Neural crest cell (in vitro differentiated cells): ENCODE measurements around the gene ATAD3B. TPM values are rescaled to one million over a fixed set of nuclear protein-coding genes. Genes with fewer than 3 reads are reported as not detected.

ENCODE experiments used
- DNase-seq: peaks from one replicate; pipeline ENCODE4 v3.0.0; 2021; ENCODE audit warnings: low read depth, mixed read lengths, low spot score
- H3K27ac Mint-ChIP-seq: one replicate; pipeline ENCODE4 v1.8.0; 2021; ENCODE audit warnings: mild to moderate bottlenecking, mixed read lengths; ENCODE audit not compliant: unreplicated experiment
- H3K27me3 Mint-ChIP-seq: 2 replicates; pipeline ENCODE4 v1.8.0; 2021; ENCODE audit warnings: low read depth, mild to moderate bottlenecking, mixed read lengths
- H3K36me3 Mint-ChIP-seq: 2 replicates; pipeline ENCODE4 v1.8.0; 2021; ENCODE audit warnings: low read depth, mild to moderate bottlenecking, mixed read lengths
- H3K4me1 Mint-ChIP-seq: 2 replicates; pipeline ENCODE4 v1.8.0; 2021; ENCODE audit warnings: mixed read lengths
- H3K4me3 Mint-ChIP-seq: one replicate; pipeline ENCODE4 v1.8.0; 2021; ENCODE audit warnings: mild to moderate bottlenecking, mixed read lengths
- H3K9me3 Mint-ChIP-seq: 2 replicates; pipeline ENCODE4 v1.8.0; 2021; ENCODE audit warnings: mixed read lengths
- total RNA-seq: library from RNA; stranded (reverse); gene quantifications from 2 replicates; pipeline ENCODE4 v1.2.1, GENCODE V29; 2021
- TF ChIP-seq, protein P1 (sequence below): fragments of 200-600 bp; sonication (generic); conservative IDR thresholded peaks from 2 replicates; pipeline ENCODE4 v1.5.0; 2021; ENCODE audit warnings: antibody characterized with exemption, mild to moderate bottlenecking

The ATAD3B gene
- total RNA-seq, 1 donor from 2014 or later = 45.1 TPM

GRCh38 chr1:1540818-1541628 is 69.5 kb downstream of the ATAD3B start:
- Mint-ChIP-seq H3K27me3 (peaks cover 8% of the 10 kb centered on the region), H3K4me1 (peaks cover 11% of the 10 kb centered on the region), H3K4me3 (peak overlapping the region; percentile 83), H3K27ac (peak overlapping the region; percentile 27), H3K36me3 (peaks cover 7% of the 10 kb centered on the region), H3K9me3 (no peaks in the 10 kb centered on the region)
- DNase-seq = no peak
- TF ChIP-seq, protein P1, sequence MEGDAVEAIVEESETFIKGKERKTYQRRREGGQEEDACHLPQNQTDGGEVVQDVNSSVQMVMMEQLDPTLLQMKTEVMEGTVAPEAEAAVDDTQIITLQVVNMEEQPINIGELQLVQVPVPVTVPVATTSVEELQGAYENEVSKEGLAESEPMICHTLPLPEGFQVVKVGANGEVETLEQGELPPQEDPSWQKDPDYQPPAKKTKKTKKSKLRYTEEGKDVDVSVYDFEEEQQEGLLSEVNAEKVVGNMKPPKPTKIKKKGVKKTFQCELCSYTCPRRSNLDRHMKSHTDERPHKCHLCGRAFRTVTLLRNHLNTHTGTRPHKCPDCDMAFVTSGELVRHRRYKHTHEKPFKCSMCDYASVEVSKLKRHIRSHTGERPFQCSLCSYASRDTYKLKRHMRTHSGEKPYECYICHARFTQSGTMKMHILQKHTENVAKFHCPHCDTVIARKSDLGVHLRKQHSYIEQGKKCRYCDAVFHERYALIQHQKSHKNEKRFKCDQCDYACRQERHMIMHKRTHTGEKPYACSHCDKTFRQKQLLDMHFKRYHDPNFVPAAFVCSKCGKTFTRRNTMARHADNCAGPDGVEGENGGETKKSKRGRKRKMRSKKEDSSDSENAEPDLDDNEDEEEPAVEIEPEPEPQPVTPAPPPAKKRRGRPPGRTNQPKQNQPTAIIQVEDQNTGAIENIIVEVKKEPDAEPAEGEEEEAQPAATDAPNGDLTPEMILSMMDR = no peak

- Mint-ChIP-seq H3K27ac (no peak overlapping the region), H3K36me3 (peaks cover 7% of the 10 kb centered on the region), H3K27me3 (peaks cover 8% of the 10 kb centered on the region), H3K4me1 (peaks cover 11% of the 10 kb centered on the region), H3K4me3 (peak overlapping the region; percentile 83), H3K9me3 (no peaks in the 10 kb centered on the region)
- TF ChIP-seq, protein P1 = no peak
- no peak for DNase-seq
Measured at GRCh38 chr1:1541956-1542765, 70.6 kb downstream of the ATAD3B start.

- peak overlapping the region; percentile 49 for H3K4me3 Mint-ChIP-seq
- H3K27me3 Mint-ChIP-seq = peaks cover 6% of the 10 kb centered on the region
- peaks cover 5% of the 10 kb centered on the region for H3K36me3 Mint-ChIP-seq
- no peak overlapping the region for H3K27ac Mint-ChIP-seq
- H3K4me1 Mint-ChIP-seq = peaks cover 11% of the 10 kb centered on the region
- TF ChIP-seq, protein P1 = no peak
- no peaks in the 10 kb centered on the region for H3K9me3 Mint-ChIP-seq
- no peak for DNase-seq
Measured at GRCh38 chr1:1542766-1543705, 71.5 kb downstream of the ATAD3B start.

- Mint-ChIP-seq H3K27me3 (peaks cover 4% of the 10 kb centered on the region), H3K4me1 (peaks cover 9% of the 10 kb centered on the region), H3K9me3 (no peaks in the 10 kb centered on the region), H3K4me3 (no peak overlapping the region), H3K36me3 (peaks cover 5% of the 10 kb centered on the region), H3K27ac (no peak overlapping the region)
- TF ChIP-seq, protein P1 = no peak
- DNase-seq = no peak
Measured at GRCh38 chr1:1543706-1544099, 72.1 kb downstream of the ATAD3B start.

GRCh38 chr1:1544544-1544943 is 73.0 kb downstream of the ATAD3B start:
- DNase-seq = no peak
- H3K9me3 Mint-ChIP-seq = no peaks in the 10 kb centered on the region
- peaks cover 5% of the 10 kb centered on the region for H3K36me3 Mint-ChIP-seq
- peak overlapping the region; percentile 47 for H3K4me3 Mint-ChIP-seq
- peaks cover 4% of the 10 kb centered on the region for H3K27me3 Mint-ChIP-seq
- peaks cover 6% of the 10 kb centered on the region for H3K4me1 Mint-ChIP-seq
- TF ChIP-seq, protein P1 = no peak
- no peak overlapping the region for H3K27ac Mint-ChIP-seq
